A549 (cell line): ENCODE data around the gene MIP. TPM values are rescaled to one million over a fixed set of nuclear protein-coding genes. Genes with fewer than 3 reads are reported as not detected.

Experiments used
- ATAC-seq, 2 experiments: fragments of 200-7000 bp in 1 of 2; fragments of >200 bp in 1 of 2; cut with Nextera tagmentation in 1 of 2; cut with Tn5 transposase in 1 of 2; 3 replicates each; pipeline versions ENCODE4 v1.8.0 to v1.9.1; 2018 to 2020; ENCODE audit warnings: mild to moderate bottlenecking in 1 of 2, moderate library complexity in 1 of 2
- CTCF ChIA-PET: fragments of 300-600 bp; sonication (Branson Sonifier 250); formaldehyde crosslinking; extraction: SDS; loops from one replicate; lab custom pipeline; 2021; ENCODE audit warnings: antibody characterized with exemption, inconsistent platforms; lab: Yijun Ruan, JAX
- POLR2A ChIA-PET: fragments of 350-600 bp; formaldehyde crosslinking; extraction: SDS; loops from one replicate; lab custom pipeline; 2021; ENCODE audit warnings: antibody characterized with exemption, inconsistent platforms; lab: Yijun Ruan, JAX
- DNase-seq, 2 experiments: peaks; one replicate each; pipeline versions ENCODE4 v3.0.0 to v3.0.0-alpha.2; 2011 to 2016; ENCODE audit warnings: low read depth in 1 of 2, low spot score in 1 of 2
- FAIRE-seq: peaks from 2 replicates; lab custom pipeline; 2011; peaks lifted over from hg19 to GRCh38; lab: Jason Lieb, UNC
- H3K27ac ChIP-seq, 2 experiments: fragments of >200 bp; sonication (Bioruptor Twin); formaldehyde crosslinking; 3 replicates each; pipeline ENCODE4 v1.5.1; 2016 to 2017
- H3K4me1 ChIP-seq: fragments of >200 bp; sonication (Bioruptor Twin); formaldehyde crosslinking; 3 replicates; pipeline ENCODE4 v1.6.1; 2016
- H3K4me2 ChIP-seq: fragments of >200 bp; sonication (Bioruptor Twin); formaldehyde crosslinking; 3 replicates; pipeline ENCODE4 v1.6.1; 2016
- H3K4me3 ChIP-seq: fragments of >200 bp; sonication (Bioruptor Twin); formaldehyde crosslinking; 3 replicates; pipeline ENCODE4 v1.5.1; 2016
- H3K9me3 ChIP-seq: fragments of >200 bp; sonication (Bioruptor Twin); formaldehyde crosslinking; 3 replicates; pipeline ENCODE4 v1.6.1; 2016
- CBX2 ChIP-seq: fragments of 200-600 bp; sonication (generic); IDR thresholded peaks from 2 replicates; pipeline ENCODE4 v1.6.1; 2016; ENCODE audit warnings: low read depth, mild to moderate bottlenecking, borderline replicate concordance
- CBX8 ChIP-seq: fragments of 200-600 bp; sonication (generic); IDR thresholded peaks from 2 replicates; pipeline ENCODE4 v1.6.1; 2016
- CEBPB ChIP-seq, 2 experiments: fragments of >200 bp in 1 of 2; sonication (Bioruptor Twin) in 1 of 2; formaldehyde crosslinking in 1 of 2; IDR thresholded peaks; 2 replicates each; pipeline ENCODE4 v1.6.1; 2012 to 2016
- CHD2 ChIP-seq: fragments of 150-350 bp; IDR thresholded peaks from 2 replicates; pipeline ENCODE4 v1.6.1; 2014; ENCODE audit warnings: low read length; ENCODE audit not compliant: partially characterized antibody
- CHD4 ChIP-seq: fragments of 200-600 bp; sonication (generic); IDR thresholded peaks from 2 replicates; pipeline ENCODE4 v1.6.1; 2016; ENCODE audit warnings: antibody characterized with exemption, mild to moderate bottlenecking, borderline replicate concordance
- CTCF ChIP-seq: fragments of >200 bp; sonication (Bioruptor Twin); formaldehyde crosslinking; IDR thresholded peaks from 3 replicates; pipeline ENCODE4 v1.5.1; 2016
- E2F6 ChIP-seq: IDR thresholded peaks from 2 replicates; pipeline ENCODE4 v1.6.1; 2012; ENCODE audit warnings: low read depth, borderline replicate concordance
- EHF ChIP-seq: fragments of 250-450 bp; sonication (Bioruptor Pico); IDR thresholded peaks from 2 replicates; pipeline ENCODE4 v1.5.0; 2020; ENCODE audit warnings: mild to moderate bottlenecking
- EHMT2 ChIP-seq: fragments of 200-600 bp; sonication (generic); IDR thresholded peaks from 2 replicates; pipeline ENCODE4 v1.6.1; 2016; ENCODE audit warnings: antibody characterized with exemption, low read depth, mild to moderate bottlenecking, moderate library complexity
- ESRRA ChIP-seq: fragments of 150-350 bp; IDR thresholded peaks from 2 replicates; pipeline ENCODE4 v1.6.1; 2014; ENCODE audit warnings: mild to moderate bottlenecking, low read length, borderline replicate concordance
- FOSL2 ChIP-seq, 2 experiments: fragments of 450-650 bp in 1 of 2; fragments of >200 bp in 1 of 2; sonication (Bioruptor Twin) in 1 of 2; formaldehyde crosslinking; IDR thresholded peaks; 2 replicates each; pipeline versions ENCODE4 v1.5.0 to v1.6.1; 2016 to 2020; ENCODE audit warnings: mild to moderate bottlenecking in 1 of 2, moderate library complexity in 1 of 2
- HES2 ChIP-seq: fragments of >200 bp; sonication (Bioruptor Twin); formaldehyde crosslinking; IDR thresholded peaks from 2 replicates; pipeline ENCODE4 v1.6.1; 2016
- HOXA7 ChIP-seq: fragments of 250-450 bp; sonication (Bioruptor Pico); IDR thresholded peaks from 2 replicates; pipeline ENCODE4 v1.5.0; 2020; ENCODE audit warnings: mild to moderate bottlenecking, moderate library complexity
- HOXB5 ChIP-seq: fragments of 250-450 bp; sonication (Bioruptor Pico); IDR thresholded peaks from 2 replicates; pipeline ENCODE4 v1.5.0; 2020; ENCODE audit warnings: mild to moderate bottlenecking, moderate library complexity
- JUNB ChIP-seq: fragments of >200 bp; sonication (Bioruptor Twin); formaldehyde crosslinking; IDR thresholded peaks from 2 replicates; pipeline ENCODE4 v1.6.1; 2016
- KDM1A ChIP-seq: fragments of 200-600 bp; sonication (generic); IDR thresholded peaks from 2 replicates; pipeline ENCODE4 v1.6.1; 2016; ENCODE audit warnings: low read depth, mild to moderate bottlenecking
- KDM5A ChIP-seq: fragments of 200-600 bp; sonication (generic); IDR thresholded peaks from 2 replicates; pipeline ENCODE4 v1.6.1; 2016; ENCODE audit warnings: antibody characterized with exemption, mild to moderate bottlenecking
- MYC ChIP-seq: IDR thresholded peaks from 2 replicates; pipeline ENCODE4 v1.6.1; 2012; ENCODE audit warnings: mild to moderate bottlenecking, inconsistent platforms, low read length, improper control_type of control experiment, borderline replicate concordance
- NPAS2 ChIP-seq: fragments of 250-450 bp; sonication (Bioruptor Pico); IDR thresholded peaks from 2 replicates; pipeline ENCODE4 v1.8.0; 2022; ENCODE audit warnings: mild to moderate bottlenecking, moderate library complexity, borderline replicate concordance
- NR3C1 ChIP-seq: fragments of >200 bp; sonication (Bioruptor Twin); formaldehyde crosslinking; IDR thresholded peaks from 3 replicates; pipeline ENCODE4 v1.6.1; 2017
- PBX3 ChIP-seq: IDR thresholded peaks from 2 replicates; pipeline ENCODE4 v1.6.1; 2012
- RNF2 ChIP-seq: fragments of 200-600 bp; sonication (generic); IDR thresholded peaks from 2 replicates; pipeline ENCODE4 v1.6.1; 2016; ENCODE audit warnings: low read depth, mild to moderate bottlenecking, antibody characterized with exemption, moderate library complexity, borderline replicate concordance
- SMC3 ChIP-seq: fragments of >200 bp; sonication (Bioruptor Twin); formaldehyde crosslinking; IDR thresholded peaks from 3 replicates; pipeline ENCODE4 v1.6.1; 2018; ENCODE audit warnings: inconsistent platforms
- TFCP2L1 ChIP-seq: fragments of 250-450 bp; sonication (Bioruptor Pico); IDR thresholded peaks from 2 replicates; pipeline ENCODE4 v1.5.0; 2021; ENCODE audit warnings: mild to moderate bottlenecking
- ZC3H11A ChIP-seq: fragments of 450-650 bp; IDR thresholded peaks from 2 replicates; pipeline ENCODE4 v1.6.1; 2014; ENCODE audit warnings: antibody characterized with exemption, mild to moderate bottlenecking
- ZSCAN20 ChIP-seq: fragments of 250-450 bp; sonication (Bioruptor Pico); IDR thresholded peaks from 2 replicates; pipeline ENCODE4 v1.8.0; 2022; ENCODE audit warnings: mild to moderate bottlenecking, moderate library complexity
- WGBS: methylation state at CpG from one replicate; pipeline ENCODE4 v1.1.6; 2017; ENCODE audit errors: missing lambda C conversion rate; 5-methylcytosine and 5-hydroxymethylcytosine counted together
- polyA plus RNA-seq, 4 experiments: library from polyadenylated mRNA; depleted of rRNA in 3 of 4; stranded (reverse); fragments of >200 nt; fragmentation: RNase III in 1 of 4; extraction: RNeasy Plus Mini Kit Qiagen cat#74134 plus additional on column Dnase treatment in 1 of 4; gene quantifications; 2 replicates in 3 of 4; 3 replicates in 1 of 4; pipeline ENCODE4 v1.2.3, GENCODE V29; 2011 to 2017

Gene MIP
- polyA plus RNA-seq, 2 of the 4 experiments (the other 2 are of a cell fraction), result not detected

GRCh38 chr12:56411781-56412639 is 42.4 kb downstream of the MIP start:
- no peak for FAIRE-seq
- POLR2A ChIA-PET, result interaction anchor here (0.7 kb wide), 1 partner anchor 52 kb away, joined by 3 read pairs; the partner anchor contains the start of gene STAT2
- H3K27ac ChIP-seq, result no peak overlapping the region
- no peak overlapping the region for H3K4me3 ChIP-seq
- CTCF ChIA-PET, result interaction anchor here (1.8 kb wide), 1 partner anchor 10 kb away, joined by 10 read pairs; no protein-coding TSS in a partner anchor
- no peaks in the 10 kb centered on the region for H3K9me3 ChIP-seq
- no peak for DNase-seq
- H3K4me2 ChIP-seq, result no peak overlapping the region
- WGBS, result 78% methylated on average over 5 of the region's 6 CpGs
- TF ChIP-seq FOSL2 (IDR thresholded peaks at IDR 0.05) (no peak), FOSL2 (CRISPR knock-in tag; IDR thresholded peaks at IDR 0.05) (no peak), PBX3 (no peak), CEBPB (IDR thresholded peaks at IDR 0.05) (no peak), ESRRA (no peak), CBX2 (no peak), NR3C1 (no peak), HOXB5 (CRISPR knock-in tag) (no peak), KDM5A (no peak), TFCP2L1 (no peak)
- peak in 1 of 2 experiments; percentile 11; a peak in 2 of 6 replicates for ATAC-seq
- H3K4me1 ChIP-seq, result no peaks in the 10 kb centered on the region

- ATAC-seq (no peak), DNase-seq (no peak), FAIRE-seq (no peak)
- no peak overlapping the region for H3K4me2 ChIP-seq
- TF ChIP-seq HES2 (no peak), TFCP2L1 (no peak), FOSL2 (IDR thresholded peaks at IDR 0.05) (no peak), FOSL2 (CRISPR knock-in tag; IDR thresholded peaks at IDR 0.05) (no peak), E2F6 (no peak), KDM1A (no peak), SMC3 (no peak), CHD4 (no peak), CTCF (no peak), ZSCAN20 (no peak), MYC (no peak), HOXA7 (CRISPR knock-in tag) (no peak), EHF (CRISPR knock-in tag) (no peak), CBX8 (no peak), ZC3H11A (no peak), RNF2 (no peak), NPAS2 (CRISPR knock-in tag) (no peak), JUNB (no peak), CHD2 (no peak), EHMT2 (no peak)
- 95% methylated on average over 3 of the region's 4 CpGs for WGBS
- POLR2A ChIA-PET, result no interaction called here
- H3K27ac ChIP-seq, result no peak overlapping the region
- no peak overlapping the region for H3K4me3 ChIP-seq
- H3K4me1 ChIP-seq, result no peaks in the 10 kb centered on the region
- CTCF ChIA-PET, result no interaction called here
- H3K9me3 ChIP-seq, result no peaks in the 10 kb centered on the region
Measured at GRCh38 chr12:56410768-56411167, 43.7 kb downstream of the MIP start.
